Loucy (cell line): Measurements from ENCODE around the gene ILK.

ENCODE experiments used
- CTCF ChIP-seq: fragments of 200-600 bp; sonication (generic); conservative IDR thresholded peaks from 2 replicates; pipeline ENCODE4 v1.5.1; 2014; ENCODE audit warnings: mild to moderate bottlenecking, antibody characterized with exemption, low read length
- EZH2phosphoT487 ChIP-seq: fragments of 200-600 bp; IDR thresholded peaks from 2 replicates; pipeline ENCODE4 v1.6.1; 2018; ENCODE audit warnings: antibody characterized with exemption, mild to moderate bottlenecking, moderate library complexity, borderline replicate concordance

DNA sequence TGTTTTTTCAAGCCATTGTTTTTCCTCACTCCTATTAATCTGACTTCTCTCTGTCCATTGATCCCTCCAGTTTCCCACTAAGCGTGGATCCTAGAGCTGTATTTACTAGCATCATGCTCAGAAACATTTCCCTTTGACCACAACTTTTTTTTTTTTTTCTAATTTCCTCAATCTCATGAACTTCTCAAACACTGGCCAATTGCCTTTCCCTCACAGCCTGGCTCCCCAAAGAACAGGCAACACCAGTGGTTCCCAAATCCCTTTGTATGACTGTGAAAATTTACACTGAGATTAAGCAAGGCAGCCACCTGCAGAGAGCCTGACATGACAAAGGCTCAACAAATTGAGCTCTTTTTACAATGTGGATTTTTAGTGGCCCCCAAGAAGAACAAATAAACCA is 17.1 kb downstream of the ILK start:
- TF ChIP-seq CTCF (no peak), EZH2phosphoT487 (no peak)
